Common myeloid progenitor, CD34-positive (primary cell): ENCODE results near the gene POU6F2.

Experiments
- CTCF ChIA-PET: fragments of 350-600 bp; sonication (Branson Sonifier 250); formaldehyde crosslinking; loops from one replicate; lab custom pipeline; 2021; ENCODE audit warnings: antibody characterized with exemption; lab: Charles Lee
- POLR2A ChIA-PET: fragments of 350-600 bp; sonication (Branson Sonifier 250); formaldehyde crosslinking; loops from one replicate; lab custom pipeline; 2021; ENCODE audit warnings: antibody characterized with exemption; lab: Charles Lee
- DNase-seq, 3 donors: peaks; one replicate each; pipeline versions ENCODE4 v3.0.0 to v3.0.0-alpha.2; 2013
- H3K27ac ChIP-seq, 2 experiments: 1 replicate in 1 of 2; 2 replicates in 1 of 2; pipeline ENCODE4 v1.7.0; 2013; ENCODE audit warnings: inconsistent platforms in 2 of 2, low read length in 2 of 2, mild to moderate bottlenecking in 2 of 2, low read depth in 1 of 2, moderate library complexity in 1 of 2; ENCODE audit not compliant: severe bottlenecking in 2 of 2, insufficient read depth in 1 of 2, poor library complexity in 1 of 2
- H3K27me3 ChIP-seq, 5 experiments: replicated peaks in 2 of 5; 1 replicate in 3 of 5; 2 replicates in 2 of 5; pipeline versions ENCODE4 v1.6.1 to v1.7.0; 2013; ENCODE audit warnings: low read length in 4 of 5, mild to moderate bottlenecking in 2 of 5, moderate library complexity in 2 of 5, inconsistent platforms in 1 of 5; ENCODE audit not compliant: insufficient read depth in 5 of 5, control insufficient read depth in 4 of 5
- H3K36me3 ChIP-seq, 4 experiments: 1 replicate in 2 of 4; 2 replicates in 2 of 4; pipeline versions ENCODE4 v1.6.1 to v1.7.0; 2013; ENCODE audit warnings: low read length in 3 of 4, control low read depth in 1 of 4, mild to moderate bottlenecking in 1 of 4; ENCODE audit not compliant: control insufficient read depth in 4 of 4, insufficient read depth in 4 of 4
- H3K4me1 ChIP-seq, 4 experiments: 1 replicate in 3 of 4; 2 replicates in 1 of 4; pipeline versions ENCODE4 v1.6.1 to v1.7.1; 2013; ENCODE audit warnings: low read length in 3 of 4, mild to moderate bottlenecking in 3 of 4, control low read depth in 1 of 4, inconsistent platforms in 1 of 4, moderate library complexity in 1 of 4; ENCODE audit not compliant: control insufficient read depth in 4 of 4, insufficient read depth in 4 of 4; ENCODE audit errors: control extremely low read depth in 1 of 4
- H3K4me3 ChIP-seq, 7 experiments: 1 replicate in 4 of 7; 2 replicates in 3 of 7; pipeline versions ENCODE4 v1.5.1 to v1.7.0; 2013; ENCODE audit warnings: mild to moderate bottlenecking in 7 of 7, low read length in 6 of 7, moderate library complexity in 6 of 7, inconsistent platforms in 2 of 7, low read depth in 2 of 7, control low read depth in 1 of 7; ENCODE audit not compliant: insufficient read depth in 4 of 7, control insufficient read depth in 1 of 7; ENCODE audit errors: extremely low read depth in 1 of 7
- H3K9me3 ChIP-seq, 5 experiments: 1 replicate in 4 of 5; 2 replicates in 1 of 5; pipeline versions ENCODE4 v1.6.1 to v1.7.1; 2013; ENCODE audit warnings: low read length in 4 of 5, mild to moderate bottlenecking in 2 of 5, inconsistent platforms in 1 of 5, low read depth in 1 of 5, moderate library complexity in 1 of 5; ENCODE audit not compliant: control insufficient read depth in 4 of 5, insufficient read depth in 2 of 5; ENCODE audit errors: control extremely low read depth in 1 of 5
- WGBS: methylation state at CpG from one replicate; pipeline ENCODE4 v1.1.5; 2013; ENCODE audit not compliant: insufficient coverage; 5-methylcytosine and 5-hydroxymethylcytosine counted together

Gene POU6F2

DNA sequence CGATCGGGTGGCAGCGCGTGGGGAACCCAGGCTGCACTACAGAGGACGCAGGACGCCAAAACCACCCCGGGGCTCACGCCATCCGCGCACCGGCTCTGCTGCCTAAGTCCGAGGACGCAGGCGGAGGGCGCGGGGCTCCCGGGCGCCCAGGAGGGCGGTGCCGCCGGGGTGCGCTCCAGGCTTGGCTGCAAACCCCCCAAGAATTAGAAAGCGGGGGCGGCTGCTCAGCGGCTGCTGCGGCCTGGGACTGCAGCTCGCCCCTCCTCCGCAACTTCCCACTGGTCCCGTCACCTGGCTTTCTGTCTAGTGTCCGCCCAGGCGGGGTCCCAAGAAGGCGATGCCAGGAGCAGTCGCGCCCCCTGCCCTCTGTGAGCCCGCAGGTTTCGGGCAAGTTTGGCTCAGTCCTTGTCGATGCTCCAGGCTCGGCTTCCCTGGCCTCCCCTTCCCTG lies 1.7 kb upstream of the POU6F2 start:
- no peak overlapping the region for H3K27ac ChIP-seq

GRCh38 chr7:38978491-38978890 lies 782 bp downstream of the POU6F2 start:
- no peak for DNase-seq
- H3K4me1 ChIP-seq = peaks cover 0 to 6% (median 6%) of the 10 kb centered on the region in 4 experiments
- H3K27me3 ChIP-seq = peaks cover 16 to 52% (median 36%) of the 10 kb centered on the region in 5 experiments
- ChIA-PET POLR2A (no interaction called here), CTCF (no interaction called here)
- H3K27ac ChIP-seq = no peak overlapping the region
- WGBS = 100% methylated on average over 2 of the region's 5 CpGs
- peaks cover 0 to 2% (median 0%) of the 10 kb centered on the region in 5 experiments for H3K9me3 ChIP-seq
- no peak overlapping the region for H3K4me3 ChIP-seq
- no peaks in the 10 kb centered on the region for H3K36me3 ChIP-seq

More for the DNA sequence above, 1.7 kb upstream of the POU6F2 start:
- H3K4me3 ChIP-seq = peak overlapping the region in 6 of 7 experiments; percentile 23 to 66 (median 51)
- peak; percentile 4 to 45 (median 23) for DNase-seq
- peaks cover 0 to 2% (median 0%) of the 10 kb centered on the region in 5 experiments for H3K9me3 ChIP-seq
- no peaks in the 10 kb centered on the region for H3K36me3 ChIP-seq
- 1% methylated on average over 32 of the region's 38 CpGs for WGBS
- peaks cover 0 to 6% (median 6%) of the 10 kb centered on the region in 4 experiments for H3K4me1 ChIP-seq
- H3K27me3 ChIP-seq = peaks cover 16 to 56% (median 38%) of the 10 kb centered on the region in 5 experiments
- CTCF ChIA-PET = no interaction called here
- POLR2A ChIA-PET = no interaction called here

DNA sequence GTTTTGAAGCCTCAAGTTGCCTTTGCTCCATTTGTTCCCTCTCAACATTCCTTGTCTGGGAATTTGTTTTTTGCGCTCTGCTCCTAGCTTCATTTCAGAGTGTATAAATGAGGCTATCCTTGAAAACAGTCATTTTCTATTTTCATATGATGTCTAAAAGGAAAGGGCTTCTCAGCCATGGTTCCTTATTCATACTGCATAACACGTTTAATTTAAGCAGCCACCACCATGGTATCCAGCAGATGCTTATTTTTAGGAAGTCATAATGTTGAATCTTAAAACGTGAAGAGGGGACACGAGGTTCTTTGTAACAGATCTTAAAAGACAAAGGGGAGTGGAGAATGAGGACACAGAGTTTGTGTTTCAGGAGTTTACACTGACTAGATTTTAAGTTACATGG lies 14.5 kb downstream of the POU6F2 start:
- 86% methylated on average over 3 of the region's 4 CpGs for WGBS
- Histone ChIP-seq H3K27ac (no peak overlapping the region), H3K4me1 (no peaks in the 10 kb centered on the region), H3K4me3 (no peak overlapping the region), H3K27me3 (peaks cover 0 to 6% (median 0%) of the 10 kb centered on the region in 5 experiments), H3K9me3 (no peaks in the 10 kb centered on the region), H3K36me3 (no peaks in the 10 kb centered on the region)
- no peak for DNase-seq
- ChIA-PET POLR2A (no interaction called here), CTCF (interaction anchor here (0.6 kb wide), 1 partner anchor 39 kb away, joined by 3 read pairs; no protein-coding TSS in a partner anchor)

- ChIA-PET CTCF (no interaction called here), POLR2A (no interaction called here)
- Histone ChIP-seq H3K4me3 (no peak overlapping the region), H3K9me3 (peaks cover 0 to 2% (median 0%) of the 10 kb centered on the region in 5 experiments), H3K27me3 (no peaks in the 10 kb centered on the region), H3K36me3 (no peaks in the 10 kb centered on the region), H3K4me1 (no peaks in the 10 kb centered on the region), H3K27ac (no peak overlapping the region)
- DNase-seq = no peak
- WGBS = 100% methylated on average over 1 of the region's 1 CpG
These were observed 23.9 kb downstream of the POU6F2 start for GRCh38 chr7:39001595-39001994.

DNA sequence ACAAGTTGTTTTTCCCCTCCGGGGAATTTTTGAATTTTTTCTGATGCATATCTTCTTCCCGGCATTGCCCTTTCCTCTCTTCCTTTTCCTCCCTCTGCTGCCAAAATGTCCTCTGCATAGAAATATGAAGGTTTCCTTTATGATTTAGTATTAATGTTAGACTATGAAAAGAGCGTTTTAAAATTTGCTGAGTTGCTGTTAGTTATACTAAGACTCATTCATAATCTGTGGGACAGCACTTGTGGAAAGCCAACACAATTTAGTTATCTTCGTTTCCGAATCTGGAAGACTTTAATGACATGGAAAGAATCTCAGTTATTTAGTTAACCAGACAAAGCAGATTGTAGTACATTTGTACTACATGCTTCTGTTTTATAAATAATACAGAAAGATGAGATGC lies 25.0 kb downstream of the POU6F2 start:
- CTCF ChIA-PET = no interaction called here
- Histone ChIP-seq H3K4me3 (no peak overlapping the region), H3K4me1 (no peaks in the 10 kb centered on the region), H3K27ac (no peak overlapping the region), H3K36me3 (no peaks in the 10 kb centered on the region), H3K27me3 (no peaks in the 10 kb centered on the region), H3K9me3 (peaks cover 0 to 2% (median 0%) of the 10 kb centered on the region in 5 experiments)
- DNase-seq = no peak
- POLR2A ChIA-PET = no interaction called here
- WGBS = 100% methylated on average over 2 of the region's 5 CpGs

GRCh38 chr7:39005036-39005435 lies 27.3 kb downstream of the POU6F2 start:
- no peaks in the 10 kb centered on the region for H3K36me3 ChIP-seq
- POLR2A ChIA-PET = interaction anchor here (0.6 kb wide), 1 partner anchor 786 kb away, joined by 3 read pairs; no protein-coding TSS in a partner anchor
- H3K27me3 ChIP-seq = no peaks in the 10 kb centered on the region
- CTCF ChIA-PET = no interaction called here
- no peaks in the 10 kb centered on the region for H3K9me3 ChIP-seq
- no peak overlapping the region for H3K27ac ChIP-seq
- 69% methylated on average over 5 of the region's 8 CpGs for WGBS
- DNase-seq = no peak
- no peak overlapping the region for H3K4me3 ChIP-seq
- H3K4me1 ChIP-seq = no peaks in the 10 kb centered on the region

DNA sequence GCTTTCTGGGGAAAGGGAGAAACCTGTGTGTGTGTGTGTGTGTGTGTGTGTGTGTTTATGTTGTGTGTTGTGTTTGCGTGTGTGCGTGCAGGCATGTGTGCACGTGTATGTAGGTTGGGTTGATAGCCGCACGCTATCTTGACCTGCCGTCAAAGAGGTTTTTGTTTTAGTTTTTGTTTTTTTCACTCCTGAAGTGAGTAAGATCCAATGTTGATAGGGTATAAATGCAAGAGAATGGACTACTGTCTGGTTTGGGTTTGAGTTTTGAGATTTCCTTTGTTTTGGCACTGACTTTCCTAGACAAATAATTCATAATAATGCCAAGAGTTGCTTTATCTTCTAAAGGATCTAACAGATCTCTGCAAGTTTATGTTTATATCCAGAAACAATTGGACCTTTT lies 27.8 kb downstream of the POU6F2 start:
- WGBS = 95% methylated on average over 4 of the region's 6 CpGs
- Histone ChIP-seq H3K4me3 (no peak overlapping the region), H3K27me3 (no peaks in the 10 kb centered on the region), H3K36me3 (no peaks in the 10 kb centered on the region), H3K9me3 (no peaks in the 10 kb centered on the region), H3K27ac (no peak overlapping the region), H3K4me1 (no peaks in the 10 kb centered on the region)
- CTCF ChIA-PET = no interaction called here
- no peak for DNase-seq
- POLR2A ChIA-PET = interaction anchor here (0.6 kb wide), 1 partner anchor 786 kb away, joined by 3 read pairs; no protein-coding TSS in a partner anchor
